HG02970 (cell line): Measurements from ENCODE around the gene RBBP8NL.

Source experiments
- ATAC-seq: cut with Tn5 transposase; IDR thresholded peaks from one replicate; pipeline ENCODE4 v1.9.1; 2021; ENCODE audit warnings: mild to moderate bottlenecking, moderate library complexity, moderate number of reproducible peaks; ENCODE audit not compliant: unreplicated experiment, low FRiP score

The RBBP8NL gene

GRCh38 chr20:62366370-62367135, 60.8 kb downstream of the RBBP8NL start:
- no peak for ATAC-seq

GRCh38 chr20:62365814-62366369, 61.4 kb downstream of the RBBP8NL start:
- ATAC-seq: no peak

GRCh38 chr20:62364911-62365736, 62.2 kb downstream of the RBBP8NL start:
- no peak for ATAC-seq

DNA sequence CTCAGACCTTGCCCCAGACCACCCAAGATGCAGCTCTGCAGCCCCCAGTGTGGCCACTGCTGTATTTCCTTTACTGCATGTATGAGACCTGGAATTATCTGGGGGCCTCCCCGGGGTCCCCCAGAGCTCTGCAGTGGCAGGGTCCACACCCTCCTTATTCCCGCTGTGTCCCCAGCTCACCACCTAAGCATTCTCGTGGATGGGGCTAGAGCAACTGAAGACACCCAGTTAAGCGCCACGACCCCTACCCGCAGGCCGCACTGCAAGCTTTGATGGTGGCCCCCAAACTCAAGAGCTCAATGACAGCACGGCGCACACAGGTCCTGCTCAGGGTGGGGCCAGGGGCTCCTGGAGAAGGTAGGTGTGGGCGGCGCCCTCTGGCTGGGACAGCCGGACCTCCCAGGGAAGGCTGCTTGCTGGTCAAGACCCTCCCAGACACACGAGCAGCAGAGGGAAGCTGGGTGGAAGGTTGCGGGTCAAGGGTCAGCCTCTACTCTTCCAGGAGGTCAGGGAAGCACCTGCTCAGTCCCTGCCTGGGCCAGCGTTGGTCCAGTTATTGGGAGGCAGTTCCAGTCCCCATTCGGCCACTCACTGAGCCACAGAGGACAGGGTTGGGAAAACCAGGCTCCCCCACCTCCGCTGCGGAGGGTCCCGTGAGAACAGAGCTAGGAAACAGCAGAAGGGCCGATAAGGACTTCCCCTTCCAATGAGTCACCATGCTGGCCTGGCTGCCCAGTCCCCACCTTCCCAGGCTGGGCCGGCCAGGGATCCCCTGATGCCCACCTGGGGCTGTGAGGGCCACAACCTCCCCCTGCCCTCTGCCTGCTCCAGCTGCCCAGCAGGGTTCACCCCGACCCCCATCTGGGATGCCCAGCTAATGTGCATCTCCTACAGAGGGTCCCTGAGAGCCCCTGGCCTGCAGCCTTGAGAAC, 63.2 kb downstream of the RBBP8NL start:
- no peak for ATAC-seq

GRCh38 chr20:62362991-62363919, 64.1 kb downstream of the RBBP8NL start:
- no peak for ATAC-seq

- ATAC-seq: no peak
Observed at GRCh38 chr20:62362590-62362940, 64.8 kb downstream of the RBBP8NL start.

DNA sequence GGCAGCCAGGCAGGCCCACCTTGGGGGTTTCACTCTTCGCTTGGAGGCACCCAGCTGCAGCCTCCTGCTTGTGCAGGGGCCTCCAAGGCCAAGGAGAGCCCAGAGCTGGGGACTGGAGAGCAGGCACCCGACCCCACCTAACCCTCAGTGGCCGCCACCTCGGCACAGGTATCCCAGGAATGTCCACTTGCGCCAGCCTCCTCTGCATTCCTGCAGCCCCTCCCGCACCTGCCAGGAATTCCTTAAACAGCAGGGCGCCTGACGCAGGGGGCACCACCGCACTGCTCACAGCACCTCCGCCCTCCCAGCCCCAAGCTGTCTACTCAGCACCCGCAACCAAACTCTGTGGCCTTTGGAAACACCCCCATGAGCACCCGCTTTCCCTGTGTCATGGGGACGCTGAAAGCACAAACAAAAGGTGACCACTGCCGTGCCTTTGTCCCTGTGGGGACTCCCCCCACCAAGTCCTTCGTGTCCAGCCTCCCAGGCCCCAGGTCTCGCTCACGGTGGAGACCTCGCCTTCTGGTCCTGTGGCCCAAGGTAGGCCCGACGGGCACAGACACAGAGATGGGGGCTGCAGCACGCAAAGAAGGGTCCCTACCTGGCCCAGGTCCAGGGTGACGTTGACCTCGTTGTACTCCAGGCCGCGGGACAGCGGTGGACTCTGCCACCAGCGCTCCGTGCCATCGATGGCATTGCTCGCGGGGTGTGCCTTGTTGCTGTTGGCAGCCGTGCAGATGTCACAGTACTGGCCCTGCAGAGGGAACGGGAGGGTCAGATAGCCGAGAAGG, 65.3 kb downstream of the RBBP8NL start:
- ATAC-seq: no peak

DNA sequence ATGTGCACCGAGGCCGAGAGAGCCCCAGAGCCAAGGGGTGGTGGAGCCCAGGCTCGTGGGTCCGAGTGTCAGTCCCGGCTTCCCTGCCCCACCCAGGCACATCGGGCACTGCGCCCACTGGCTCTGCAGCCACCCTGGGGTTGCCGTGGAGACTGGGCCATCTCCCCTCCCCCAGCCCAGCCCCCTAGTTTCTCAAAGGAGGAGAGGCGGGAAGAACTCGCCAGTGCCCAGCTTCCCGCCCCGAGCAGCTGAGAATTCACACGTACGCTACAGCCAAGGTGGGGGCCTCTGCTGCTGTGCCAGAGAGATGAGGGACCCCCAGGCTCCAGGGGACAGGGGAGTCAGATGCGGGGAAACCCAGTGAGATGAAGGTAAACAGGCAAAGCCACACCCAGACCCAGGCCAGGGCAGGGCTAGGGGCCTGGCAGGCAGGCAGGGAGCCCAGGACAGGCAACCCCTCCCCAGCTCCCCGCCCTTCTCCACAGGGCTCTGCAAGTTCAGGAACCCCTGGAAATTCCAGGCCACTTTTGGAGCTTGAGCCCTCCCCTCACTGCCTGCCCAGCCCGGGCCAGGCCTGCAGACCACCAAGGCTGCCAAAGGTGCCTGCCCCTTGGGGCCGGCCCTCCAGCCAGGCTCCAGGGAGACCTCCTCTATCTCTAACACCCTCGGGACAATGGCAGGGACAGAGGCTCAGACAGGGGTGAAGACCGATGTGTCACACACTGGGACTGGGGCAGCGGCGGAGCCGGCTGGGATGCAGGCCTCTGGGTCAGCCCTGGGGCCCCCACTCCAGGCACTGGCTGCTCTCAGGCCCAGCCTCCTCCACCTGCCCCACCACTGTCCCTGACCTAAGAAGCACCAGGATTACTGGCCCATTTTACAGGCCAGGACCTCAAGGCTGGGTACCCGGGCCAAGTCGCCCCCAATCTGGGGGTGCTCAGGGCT, 66.2 kb downstream of the RBBP8NL start:
- ATAC-seq: no peak
